ENCODE measurements around the gene SUCLG2. TPM values are rescaled to one million over a fixed set of nuclear protein-coding genes. Genes with fewer than 3 reads are reported as not detected.

The SUCLG2 gene
- total and polyA plus RNA-seq, 2 of the 4 experiments (the other 2 are of a cell fraction): 26.8 to 34.6 TPM

DNA sequence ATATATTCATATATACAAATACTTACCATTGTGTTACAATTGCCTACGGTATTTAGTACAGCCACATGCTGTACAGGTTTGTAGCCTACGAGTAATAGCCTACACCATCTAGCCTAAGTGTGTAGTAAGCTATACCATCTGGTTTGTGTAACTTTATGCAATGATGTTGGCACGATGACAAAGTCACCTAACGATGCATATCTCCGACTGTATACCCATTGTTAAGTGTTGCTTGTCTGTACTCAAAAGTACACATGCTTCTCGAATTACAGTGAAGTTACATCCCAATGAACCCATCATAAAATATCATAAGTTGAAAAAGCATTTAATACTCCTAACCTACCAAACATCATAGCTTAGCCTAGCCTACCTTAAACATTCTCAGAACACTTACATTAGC, 329.2 kb downstream of the SUCLG2 start:
- H4K8ac ChIP-seq (ENCODE audit: low read depth in 2 of 2, low read length in 2 of 2): no peak overlapping the region
- 53% methylated on average over 3 of the region's 6 CpGs; no CpG with 5 or more reads in 1 of the 2 experiments for WGBS, 2 experiments (ENCODE audit: extremely low coverage in 2 of 2, insufficient read length in 1 of 2)
- intact Hi-C loops (cut with micrococcal nuclease) (no loop called here), dilution Hi-C loops (cut with HindIII; ENCODE audit: low sequenced_read_pairs, unreplicated experiment) (no loop called here), in situ Hi-C loops (cut with MboI; ENCODE audit: low sequenced_read_pairs) (loop anchor here (25.0 kb wide), 1 partner anchor 88 kb away; no protein-coding TSS in a partner anchor)
- ATAC-seq (ENCODE audit: low read depth): no peak
- no peak overlapping the region for H2AK5ac ChIP-seq (ENCODE audit: low read depth, low read length)
- H2AFZ ChIP-seq (replicated peaks; ENCODE audit: low read length, poor library complexity): no peak overlapping the region
- H3K9me3 ChIP-seq (ENCODE audit: control insufficient read depth, insufficient read depth, low read length): no peaks in the 10 kb centered on the region
- H2BK5ac ChIP-seq (ENCODE audit: low read depth, low read length, poor library complexity, severe bottlenecking): no peak overlapping the region
- no peaks in the 10 kb centered on the region for H3K79me1 ChIP-seq (ENCODE audit: low read depth in 1 of 2, low read length in 2 of 2)
- H4K20me1 ChIP-seq (ENCODE audit: insufficient read depth, low read length): no peaks in the 10 kb centered on the region
- H3K18ac ChIP-seq (ENCODE audit: low read depth, low read length): no peak overlapping the region
- ChIA-PET POLR2A (ENCODE audit: unreplicated experiment) (no interaction called here), CTCF (no interaction called here)
- no peaks in the 10 kb centered on the region for H3K27me3 ChIP-seq (ENCODE audit: control insufficient read depth, insufficient read depth, low read length)
- H2BK15ac ChIP-seq (ENCODE audit: low read depth, low read length): no peak overlapping the region
- no peaks in the 10 kb centered on the region for H3K4me1 ChIP-seq (ENCODE audit: control insufficient read depth, insufficient read depth, low read length)
- no peaks in the 10 kb centered on the region for H3K36me3 ChIP-seq (ENCODE audit: control insufficient read depth, insufficient read depth, low read length)
- no peaks in the 10 kb centered on the region for H3K9me1 ChIP-seq (ENCODE audit: insufficient read depth, low read length)
- no peak overlapping the region for H4K5ac ChIP-seq (ENCODE audit: low read depth, low read length)
- no peak overlapping the region for H3K14ac ChIP-seq (replicated peaks; ENCODE audit: low read depth, low read length)
- TF ChIP-seq MAFK (IDR thresholded peaks at IDR 0.05; ENCODE audit: low read depth, low read length) (no peak), RAD21 (IDR thresholded peaks at IDR 0.05; ENCODE audit: low read length) (no peak), CHD1 (IDR thresholded peaks at IDR 0.05; ENCODE audit: low read depth, low read length) (no peak), NFE2L2 (IDR thresholded peaks at IDR 0.05; ENCODE audit: low read depth, low read length) (no peak), MXI1 (IDR thresholded peaks at IDR 0.05; ENCODE audit: borderline replicate concordance, low read depth, low read length) (no peak), SMC3 (IDR thresholded peaks at IDR 0.05; ENCODE audit: low read depth, low read length) (no peak), FOS (IDR thresholded peaks at IDR 0.05; ENCODE audit: low read depth, low read length) (no peak), POLR2A (IDR thresholded peaks at IDR 0.05; ENCODE audit: low read depth, low read length) (no peak), USF2 (IDR thresholded peaks at IDR 0.05; ENCODE audit: low read depth, low read length) (no peak), RCOR1 (IDR thresholded peaks at IDR 0.05; ENCODE audit: insufficient replicate concordance, low read length) (no peak), MAZ (IDR thresholded peaks at IDR 0.05; ENCODE audit: borderline replicate concordance, low read depth, low read length) (no peak), CTCF (conservative IDR thresholded peaks at IDR 0.05; ENCODE audit: low read depth, low read length) (no peak)
- no peak overlapping the region for H4K91ac ChIP-seq (ENCODE audit: insufficient read depth, low read depth, low read length)
- no peak overlapping the region for H2AK9ac ChIP-seq (replicated peaks; ENCODE audit: low read depth, low read length, poor library complexity)
- no peak overlapping the region for H3K9ac ChIP-seq (ENCODE audit: low read depth, low read length)
- H3K4ac ChIP-seq (ENCODE audit: low read depth, low read length): no peak overlapping the region
- no peak overlapping the region for H2BK120ac ChIP-seq (ENCODE audit: low read depth, low read length)
- BruUV-seq (replicated peaks): no TSS peak
- H3K4me2 ChIP-seq (ENCODE audit: low read depth, low read length): no peak overlapping the region
- H3K27ac ChIP-seq (ENCODE audit: insufficient read depth, low read length): no peak overlapping the region
- no peak overlapping the region for H3K4me3 ChIP-seq (ENCODE audit: insufficient read depth, low read depth, low read length)
- H3K23ac ChIP-seq (ENCODE audit: low read depth, low read length): no peak overlapping the region
- no peak overlapping the region for H3K56ac ChIP-seq (ENCODE audit: extremely low read depth, insufficient read depth, low read length)
- H2BK20ac ChIP-seq (ENCODE audit: low read depth, low read length): no peak overlapping the region
- no peak for DNase-seq

Data from IMR-90 (cell line).